Measurements from ENCODE around the gene SLC8A2.
A peak's percentile ranks its signal among the peaks of the same experiment; 100 is the strongest.

Gene SLC8A2

GRCh38 chr19:47479701-47480503 lies 8.2 kb upstream of the SLC8A2 start:
- FAIRE-seq (no peak), DNase-seq (ENCODE audit: insufficient read length, low spot score) (no peak)
- TF ChIP-seq CTCF (IDR thresholded peaks at IDR 0.05; ENCODE audit: insufficient read depth, missing control alignments), result no peak

GRCh38 chr19:47476438-47476972 lies 4.8 kb upstream of the SLC8A2 start:
- no peak for FAIRE-seq
- DNase-seq (ENCODE audit: insufficient read length, low spot score), result no peak
- TF ChIP-seq CTCF (IDR thresholded peaks at IDR 0.05; ENCODE audit: insufficient read depth, missing control alignments), result no peak

GRCh38 chr19:47475465-47475864 lies 3.8 kb upstream of the SLC8A2 start:
- TF ChIP-seq CTCF (IDR thresholded peaks at IDR 0.05; ENCODE audit: insufficient read depth, missing control alignments), result no peak
- FAIRE-seq, result no peak
- no peak for DNase-seq (ENCODE audit: insufficient read length, low spot score)

GRCh38 chr19:47473336-47473735 lies 1.6 kb upstream of the SLC8A2 start:
- TF ChIP-seq CTCF (IDR thresholded peaks at IDR 0.05; ENCODE audit: insufficient read depth, missing control alignments), result no peak
- FAIRE-seq (no peak), DNase-seq (ENCODE audit: insufficient read length, low spot score) (no peak)

- DNase-seq (ENCODE audit: insufficient read length, low spot score), result no peak
- no peak for TF ChIP-seq CTCF (IDR thresholded peaks at IDR 0.05; ENCODE audit: insufficient read depth, missing control alignments)
- no peak for FAIRE-seq
Observed at GRCh38 chr19:47471381-47471732, 336 bp downstream of the SLC8A2 start.

GRCh38 chr19:47470447-47471195 lies 1.1 kb downstream of the SLC8A2 start:
- FAIRE-seq, result no peak
- no peak for TF ChIP-seq CTCF (IDR thresholded peaks at IDR 0.05; ENCODE audit: insufficient read depth, missing control alignments)
- DNase-seq (ENCODE audit: insufficient read length, low spot score), result no peak

- no peak for FAIRE-seq
- no peak for TF ChIP-seq CTCF (IDR thresholded peaks at IDR 0.05; ENCODE audit: insufficient read depth, missing control alignments)
- DNase-seq (ENCODE audit: insufficient read length, low spot score), result peak; percentile 6
Observed at GRCh38 chr19:47469719-47470118, 2.0 kb downstream of the SLC8A2 start.
